Progenitor cell of endocrine pancreas (in vitro differentiated cells): ENCODE measurements around the gene HAND2. TPM values are rescaled to one million over a fixed set of nuclear protein-coding genes. Genes with fewer than 3 reads are reported as not detected.

Experiments used
- DNase-seq: peaks from one replicate; pipeline ENCODE4 v3.0.0; 2021; ENCODE audit warnings: low spot score; ENCODE audit not compliant: unreplicated experiment
- H3K27ac Mint-ChIP-seq: 2 replicates; pipeline ENCODE4 v1.8.0; 2021; ENCODE audit warnings: mild to moderate bottlenecking, moderate library complexity, mixed read lengths
- H3K27me3 Mint-ChIP-seq: 2 replicates; pipeline ENCODE4 v1.8.0; 2021; ENCODE audit warnings: mixed read lengths
- H3K36me3 Mint-ChIP-seq: 2 replicates; pipeline ENCODE4 v1.8.0; 2022; ENCODE audit warnings: mixed read lengths; ENCODE audit not compliant: insufficient read depth
- H3K4me1 Mint-ChIP-seq: 2 replicates; pipeline ENCODE4 v1.8.0; 2021; ENCODE audit warnings: low read depth, mixed read lengths
- H3K4me3 Mint-ChIP-seq: 2 replicates; pipeline ENCODE4 v1.8.0; 2021; ENCODE audit warnings: low read depth, mild to moderate bottlenecking, moderate library complexity, mixed read lengths
- H3K9me3 Mint-ChIP-seq: 2 replicates; pipeline ENCODE4 v1.8.0; 2021; ENCODE audit warnings: low read depth, mixed read lengths
- total RNA-seq: library from RNA; stranded (reverse); gene quantifications from 2 replicates; pipeline ENCODE4 v1.2.1, GENCODE V29; 2021
- TF ChIP-seq, protein P1 (sequence below): fragments of 200-600 bp; sonication (generic); IDR thresholded peaks from one replicate; pipeline ENCODE4 v1.5.0; 2021; ENCODE audit warnings: antibody characterized with exemption, mild to moderate bottlenecking; ENCODE audit not compliant: unreplicated experiment

HAND2 gene
- total RNA-seq, 1 donor from 2014 or later, result 2.5 TPM

GRCh38 chr4:173520921-173521466 is 9.0 kb downstream of the HAND2 start:
- Mint-ChIP-seq H3K4me3 (no peak overlapping the region), H3K9me3 (no peaks in the 10 kb centered on the region), H3K27me3 (peaks cover 98% of the 10 kb centered on the region), H3K36me3 (no peaks in the 10 kb centered on the region), H3K4me1 (peaks cover 15% of the 10 kb centered on the region), H3K27ac (no peak overlapping the region)
- TF ChIP-seq, protein P1, sequence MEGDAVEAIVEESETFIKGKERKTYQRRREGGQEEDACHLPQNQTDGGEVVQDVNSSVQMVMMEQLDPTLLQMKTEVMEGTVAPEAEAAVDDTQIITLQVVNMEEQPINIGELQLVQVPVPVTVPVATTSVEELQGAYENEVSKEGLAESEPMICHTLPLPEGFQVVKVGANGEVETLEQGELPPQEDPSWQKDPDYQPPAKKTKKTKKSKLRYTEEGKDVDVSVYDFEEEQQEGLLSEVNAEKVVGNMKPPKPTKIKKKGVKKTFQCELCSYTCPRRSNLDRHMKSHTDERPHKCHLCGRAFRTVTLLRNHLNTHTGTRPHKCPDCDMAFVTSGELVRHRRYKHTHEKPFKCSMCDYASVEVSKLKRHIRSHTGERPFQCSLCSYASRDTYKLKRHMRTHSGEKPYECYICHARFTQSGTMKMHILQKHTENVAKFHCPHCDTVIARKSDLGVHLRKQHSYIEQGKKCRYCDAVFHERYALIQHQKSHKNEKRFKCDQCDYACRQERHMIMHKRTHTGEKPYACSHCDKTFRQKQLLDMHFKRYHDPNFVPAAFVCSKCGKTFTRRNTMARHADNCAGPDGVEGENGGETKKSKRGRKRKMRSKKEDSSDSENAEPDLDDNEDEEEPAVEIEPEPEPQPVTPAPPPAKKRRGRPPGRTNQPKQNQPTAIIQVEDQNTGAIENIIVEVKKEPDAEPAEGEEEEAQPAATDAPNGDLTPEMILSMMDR, result no peak
- DNase-seq, result no peak

- TF ChIP-seq, protein P1, result no peak
- peak overlapping the region; percentile 31 for H3K4me3 Mint-ChIP-seq
- DNase-seq, result no peak
- peak overlapping the region; percentile 52 for H3K27ac Mint-ChIP-seq
- no peaks in the 10 kb centered on the region for H3K9me3 Mint-ChIP-seq
- H3K4me1 Mint-ChIP-seq, result peaks cover 13% of the 10 kb centered on the region
- H3K36me3 Mint-ChIP-seq, result no peaks in the 10 kb centered on the region
- H3K27me3 Mint-ChIP-seq, result peaks cover 98% of the 10 kb centered on the region
Measured at GRCh38 chr4:173519111-173520101, 10.6 kb downstream of the HAND2 start.

DNA sequence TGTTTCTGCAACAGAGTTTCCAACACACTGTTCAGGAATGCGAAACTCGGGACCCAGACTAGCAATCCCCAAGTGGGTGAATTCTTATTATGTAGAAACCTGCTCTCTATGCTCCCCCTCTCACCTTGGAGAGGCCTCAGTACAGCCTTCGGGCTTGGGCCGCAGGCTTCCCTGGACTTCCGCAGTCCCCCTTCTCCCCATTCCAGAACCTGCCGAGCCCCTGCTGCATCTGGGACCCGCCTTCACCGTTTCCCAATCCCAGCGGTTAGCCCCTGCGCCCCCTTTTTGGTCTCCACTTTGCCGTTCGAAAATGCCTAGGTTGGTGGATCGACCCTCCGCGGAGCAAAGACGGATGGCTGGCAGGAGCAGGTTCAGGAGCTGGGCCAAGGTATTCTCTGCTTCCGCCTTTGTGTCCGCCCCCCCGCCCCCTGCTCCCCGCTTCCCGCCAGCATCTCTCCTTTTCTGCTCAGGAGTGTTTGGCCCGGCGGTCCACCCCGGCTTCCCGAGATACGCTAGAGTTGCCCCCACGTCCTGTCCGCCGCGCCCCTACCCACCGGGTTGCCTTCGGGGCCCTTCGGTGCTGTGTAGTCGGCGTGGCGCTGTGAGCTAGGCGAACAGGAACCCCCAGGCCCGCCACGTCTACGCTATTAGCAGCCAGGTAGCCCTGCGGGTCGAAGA is 11.5 kb downstream of the HAND2 start:
- H3K4me1 Mint-ChIP-seq, result peaks cover 13% of the 10 kb centered on the region
- H3K36me3 Mint-ChIP-seq, result no peaks in the 10 kb centered on the region
- TF ChIP-seq, protein P1, result no peak
- H3K4me3 Mint-ChIP-seq, result peak overlapping the region; percentile 51
- H3K27ac Mint-ChIP-seq, result peak overlapping the region; percentile 52
- no peak for DNase-seq
- no peaks in the 10 kb centered on the region for H3K9me3 Mint-ChIP-seq
- H3K27me3 Mint-ChIP-seq, result peaks cover 98% of the 10 kb centered on the region

GRCh38 chr4:173517781-173518424 is 12.1 kb downstream of the HAND2 start:
- H3K27me3 Mint-ChIP-seq, result peaks cover 98% of the 10 kb centered on the region
- DNase-seq, result no peak
- H3K36me3 Mint-ChIP-seq, result no peaks in the 10 kb centered on the region
- TF ChIP-seq, protein P1, result no peak
- H3K9me3 Mint-ChIP-seq, result no peaks in the 10 kb centered on the region
- H3K27ac Mint-ChIP-seq, result no peak overlapping the region
- peak overlapping the region; percentile 7 for H3K4me3 Mint-ChIP-seq
- H3K4me1 Mint-ChIP-seq, result peaks cover 11% of the 10 kb centered on the region
